RWPE2 (cell line): ENCODE data around the gene TRIM2.

Source experiments
- ATAC-seq: fragments of 200-7000 bp; cut with Tn5 transposase; 3 replicates; pipeline ENCODE4 v1.9.1; 2021; ENCODE audit warnings: low read depth
- DNase-seq: peaks from one replicate; pipeline ENCODE4 v3.0.0-alpha.2; 2020; ENCODE audit warnings: low spot score
- H3K27ac ChIP-seq: fragments of 450-650 bp; 2 replicates; pipeline ENCODE4 v1.5.1; 2017; ENCODE audit warnings: mild to moderate bottlenecking; ENCODE audit not compliant: poor library complexity, severe bottlenecking
- H3K27me3 ChIP-seq: fragments of 250-450 bp; sonication (Bioruptor Pico); 2 replicates; pipeline ENCODE4 v1.5.1; 2021; ENCODE audit warnings: mild to moderate bottlenecking, moderate library complexity; ENCODE audit not compliant: insufficient read depth, poor library complexity, severe bottlenecking
- H3K36me3 ChIP-seq: fragments of 250-450 bp; sonication (Bioruptor Pico); 2 replicates; pipeline ENCODE4 v1.5.1; 2020; ENCODE audit warnings: low read depth, mild to moderate bottlenecking, moderate library complexity
- H3K4me1 ChIP-seq: fragments of 250-450 bp; sonication (Bioruptor Pico); 2 replicates; pipeline ENCODE4 v1.5.1; 2021; ENCODE audit warnings: mild to moderate bottlenecking, moderate library complexity; ENCODE audit not compliant: insufficient read depth, poor library complexity, severe bottlenecking
- H3K4me3 ChIP-seq: fragments of 250-450 bp; sonication (Bioruptor Pico); 2 replicates; pipeline ENCODE4 v1.5.1; 2021; ENCODE audit warnings: mild to moderate bottlenecking, moderate library complexity; ENCODE audit not compliant: severe bottlenecking
- H3K9me3 ChIP-seq: fragments of 250-450 bp; sonication (Bioruptor Pico); 2 replicates; pipeline ENCODE4 v1.5.1; 2021; ENCODE audit warnings: mild to moderate bottlenecking, moderate library complexity; ENCODE audit not compliant: severe bottlenecking
- TF ChIP-seq, protein P1 (sequence below): fragments of 450-650 bp; IDR thresholded peaks from one replicate; pipeline ENCODE4 v1.5.1; 2017; ENCODE audit warnings: mild to moderate bottlenecking, moderate library complexity; ENCODE audit not compliant: poor library complexity, severe bottlenecking

The TRIM2 gene

DNA sequence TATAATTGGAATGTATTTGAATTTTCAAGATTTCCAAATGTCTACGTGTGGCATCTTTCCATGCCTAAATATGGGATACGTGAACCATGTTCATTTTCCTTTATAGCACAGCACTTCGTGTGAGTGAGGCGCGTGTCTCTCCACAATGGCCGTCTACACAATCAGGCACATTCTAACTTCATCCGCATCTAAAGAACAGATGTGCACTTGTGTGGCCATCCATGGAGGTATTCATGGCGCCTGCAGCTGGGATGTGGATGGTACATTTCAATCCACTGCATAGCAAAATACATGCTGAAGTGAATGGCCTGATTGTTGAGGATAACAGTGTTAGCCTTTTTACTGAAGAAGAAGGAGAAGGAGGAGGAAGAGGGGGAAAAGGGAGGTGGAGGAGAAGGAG, 34.5 kb upstream of the TRIM2 start:
- DNase-seq: no peak
- peaks cover 9% of the 10 kb centered on the region for H3K4me1 ChIP-seq
- TF ChIP-seq, protein P1, sequence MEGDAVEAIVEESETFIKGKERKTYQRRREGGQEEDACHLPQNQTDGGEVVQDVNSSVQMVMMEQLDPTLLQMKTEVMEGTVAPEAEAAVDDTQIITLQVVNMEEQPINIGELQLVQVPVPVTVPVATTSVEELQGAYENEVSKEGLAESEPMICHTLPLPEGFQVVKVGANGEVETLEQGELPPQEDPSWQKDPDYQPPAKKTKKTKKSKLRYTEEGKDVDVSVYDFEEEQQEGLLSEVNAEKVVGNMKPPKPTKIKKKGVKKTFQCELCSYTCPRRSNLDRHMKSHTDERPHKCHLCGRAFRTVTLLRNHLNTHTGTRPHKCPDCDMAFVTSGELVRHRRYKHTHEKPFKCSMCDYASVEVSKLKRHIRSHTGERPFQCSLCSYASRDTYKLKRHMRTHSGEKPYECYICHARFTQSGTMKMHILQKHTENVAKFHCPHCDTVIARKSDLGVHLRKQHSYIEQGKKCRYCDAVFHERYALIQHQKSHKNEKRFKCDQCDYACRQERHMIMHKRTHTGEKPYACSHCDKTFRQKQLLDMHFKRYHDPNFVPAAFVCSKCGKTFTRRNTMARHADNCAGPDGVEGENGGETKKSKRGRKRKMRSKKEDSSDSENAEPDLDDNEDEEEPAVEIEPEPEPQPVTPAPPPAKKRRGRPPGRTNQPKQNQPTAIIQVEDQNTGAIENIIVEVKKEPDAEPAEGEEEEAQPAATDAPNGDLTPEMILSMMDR: no peak
- H3K27ac ChIP-seq: no peak overlapping the region
- ATAC-seq: no peak
- no peaks in the 10 kb centered on the region for H3K36me3 ChIP-seq
- H3K9me3 ChIP-seq: no peaks in the 10 kb centered on the region
- H3K4me3 ChIP-seq: no peak overlapping the region
- H3K27me3 ChIP-seq: no peaks in the 10 kb centered on the region

DNA sequence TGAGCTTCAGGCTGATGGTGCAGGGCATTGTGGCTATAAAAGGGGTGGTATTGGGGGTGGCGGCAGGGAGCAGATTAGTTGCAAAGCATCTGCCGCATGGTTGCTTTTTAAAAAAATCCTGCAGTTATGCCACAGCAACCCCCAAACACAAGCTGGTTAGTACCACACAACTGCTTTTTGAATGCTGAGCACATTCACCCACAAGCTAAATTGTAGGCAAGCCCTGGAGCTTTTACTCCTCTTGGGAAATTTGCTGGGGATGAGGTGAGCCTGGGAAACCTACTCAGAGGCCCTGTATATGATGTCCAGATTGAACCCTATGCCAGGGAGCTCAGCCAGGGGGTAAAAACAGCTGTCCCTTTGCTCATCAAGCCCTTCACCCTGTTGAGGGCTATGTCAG, 33.8 kb upstream of the TRIM2 start:
- DNase-seq (no peak), ATAC-seq (no peak)
- H3K27me3 ChIP-seq: no peaks in the 10 kb centered on the region
- no peaks in the 10 kb centered on the region for H3K36me3 ChIP-seq
- no peak overlapping the region for H3K4me3 ChIP-seq
- no peaks in the 10 kb centered on the region for H3K9me3 ChIP-seq
- TF ChIP-seq, protein P1: no peak
- H3K27ac ChIP-seq: no peak overlapping the region
- peaks cover 9% of the 10 kb centered on the region for H3K4me1 ChIP-seq

DNA sequence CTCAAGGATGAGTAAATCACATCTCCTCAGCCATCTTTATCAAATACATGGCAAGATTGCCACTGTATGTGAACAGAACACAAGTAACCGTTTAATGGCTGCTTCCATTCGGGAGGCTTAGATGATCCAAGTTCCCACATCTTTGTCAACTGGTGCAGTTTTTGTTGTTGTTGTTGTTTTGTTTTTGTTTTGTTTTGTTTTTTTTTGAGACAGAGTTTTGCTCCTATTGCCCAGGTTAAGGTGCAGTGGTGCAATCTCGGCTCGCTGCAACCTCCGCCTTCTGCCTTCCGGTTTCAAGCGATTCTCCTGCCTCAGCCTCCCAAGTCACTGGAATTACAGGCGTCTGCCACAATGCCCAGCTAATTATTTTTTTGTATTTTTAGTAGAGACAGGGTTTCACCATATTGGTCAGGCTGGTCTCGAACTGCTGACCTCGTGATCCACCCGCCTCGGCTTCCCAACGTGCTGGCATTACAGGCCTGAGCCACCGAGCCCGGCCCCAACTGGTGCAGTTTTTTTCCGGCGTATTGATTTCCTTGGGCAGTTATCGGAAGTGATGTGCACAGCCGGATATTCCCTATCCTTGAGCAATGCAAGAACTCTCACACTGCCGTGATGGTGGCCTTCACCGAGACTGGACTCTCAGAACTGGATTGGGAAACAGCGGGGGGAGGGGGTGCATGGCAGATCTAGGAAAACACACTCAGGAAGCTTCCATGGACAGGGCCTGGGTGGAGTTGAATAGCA, 29.2 kb upstream of the TRIM2 start:
- Histone ChIP-seq H3K4me1 (no peaks in the 10 kb centered on the region), H3K27ac (no peak overlapping the region), H3K9me3 (no peaks in the 10 kb centered on the region), H3K27me3 (no peaks in the 10 kb centered on the region), H3K4me3 (no peak overlapping the region), H3K36me3 (no peaks in the 10 kb centered on the region)
- ATAC-seq (no peak), DNase-seq (no peak)
- TF ChIP-seq, protein P1: no peak

DNA sequence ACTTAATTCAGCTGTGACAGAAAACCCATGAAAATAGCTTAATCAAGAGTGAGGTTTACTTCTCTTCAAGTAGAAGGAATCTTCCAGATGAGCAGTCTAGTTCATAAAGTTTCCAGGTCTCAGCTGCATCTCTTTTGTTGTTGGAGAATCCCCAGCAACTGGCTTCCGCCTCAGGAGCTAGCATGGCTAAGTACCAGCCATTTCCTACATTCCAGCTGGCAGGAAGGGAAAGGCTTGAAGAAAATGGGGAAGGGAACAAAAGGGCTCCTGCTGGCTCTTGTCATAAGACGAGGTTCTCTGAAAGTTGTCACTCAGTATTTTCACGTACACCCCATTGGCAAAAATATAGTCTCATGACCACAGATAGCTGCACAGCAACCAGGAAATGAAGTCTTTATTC, 27.3 kb upstream of the TRIM2 start:
- Histone ChIP-seq H3K4me3 (no peak overlapping the region), H3K27me3 (no peaks in the 10 kb centered on the region), H3K36me3 (no peaks in the 10 kb centered on the region), H3K27ac (no peak overlapping the region), H3K9me3 (no peaks in the 10 kb centered on the region), H3K4me1 (no peaks in the 10 kb centered on the region)
- no peak for ATAC-seq
- no peak for DNase-seq
- TF ChIP-seq, protein P1: no peak

GRCh38 chr4:153177841-153178240, 26.4 kb upstream of the TRIM2 start:
- ATAC-seq (no peak), DNase-seq (no peak)
- H3K9me3 ChIP-seq: no peaks in the 10 kb centered on the region
- no peaks in the 10 kb centered on the region for H3K36me3 ChIP-seq
- no peak overlapping the region for H3K4me3 ChIP-seq
- TF ChIP-seq, protein P1: no peak
- no peak overlapping the region for H3K27ac ChIP-seq
- H3K4me1 ChIP-seq: no peaks in the 10 kb centered on the region
- H3K27me3 ChIP-seq: no peaks in the 10 kb centered on the region
